GM18505 (cell line): ENCODE measurements around the gene GTF2IRD1.

Experiments used
- ATAC-seq: cut with Tn5 transposase; IDR thresholded peaks from one replicate; pipeline ENCODE4 v1.9.1; 2021; ENCODE audit not compliant: unreplicated experiment
- POLR2A ChIP-seq: IDR thresholded peaks from 4 replicates; pipeline ENCODE4 v1.6.1; 2011; ENCODE audit warnings: borderline replicate concordance; ENCODE audit not compliant: insufficient read depth, insufficient read length; ENCODE audit errors: extremely low read depth

Gene GTF2IRD1

GRCh38 chr7:74573512-74573911 lies 119.8 kb downstream of the GTF2IRD1 start:
- TF ChIP-seq POLR2A, result no peak
- no peak for ATAC-seq

DNA sequence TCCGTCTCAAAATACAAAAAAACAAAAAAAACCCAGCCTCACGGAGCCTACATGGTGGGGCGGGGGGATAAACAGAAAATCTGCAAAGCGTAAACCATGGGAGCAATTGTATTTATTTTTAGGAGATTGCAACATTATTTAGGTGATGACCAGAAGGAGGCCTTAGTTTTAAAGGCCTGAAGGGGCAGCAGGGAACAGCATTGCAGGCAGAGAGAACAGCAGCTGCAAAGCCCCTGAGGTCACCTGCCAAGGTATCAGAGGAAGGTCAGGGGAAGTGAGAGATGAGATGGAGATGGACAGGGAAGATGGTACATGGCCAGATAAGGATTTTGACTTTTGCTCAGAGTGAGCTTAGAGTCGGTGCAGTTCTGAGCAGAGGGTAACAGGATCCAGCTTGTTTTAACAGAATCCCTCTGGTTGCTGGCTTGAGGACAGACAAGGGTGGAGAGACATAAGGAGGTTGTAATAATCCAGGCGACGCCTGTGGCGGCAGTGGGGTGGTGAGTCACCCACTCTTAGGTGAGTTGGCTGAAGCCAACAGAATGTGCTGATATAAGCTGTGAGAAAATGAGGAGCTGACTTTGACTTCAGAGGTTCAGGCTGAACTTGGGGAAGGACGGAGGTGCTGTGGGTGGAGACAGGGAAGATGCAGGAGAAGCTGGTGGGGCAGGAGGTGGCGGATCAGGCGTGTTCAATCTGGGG lies 121.5 kb downstream of the GTF2IRD1 start:
- no peak for TF ChIP-seq POLR2A
- ATAC-seq, result no peak

- ATAC-seq, result no peak
- TF ChIP-seq POLR2A, result no peak
Observed at GRCh38 chr7:74575811-74576210, 122.1 kb downstream of the GTF2IRD1 start.

DNA sequence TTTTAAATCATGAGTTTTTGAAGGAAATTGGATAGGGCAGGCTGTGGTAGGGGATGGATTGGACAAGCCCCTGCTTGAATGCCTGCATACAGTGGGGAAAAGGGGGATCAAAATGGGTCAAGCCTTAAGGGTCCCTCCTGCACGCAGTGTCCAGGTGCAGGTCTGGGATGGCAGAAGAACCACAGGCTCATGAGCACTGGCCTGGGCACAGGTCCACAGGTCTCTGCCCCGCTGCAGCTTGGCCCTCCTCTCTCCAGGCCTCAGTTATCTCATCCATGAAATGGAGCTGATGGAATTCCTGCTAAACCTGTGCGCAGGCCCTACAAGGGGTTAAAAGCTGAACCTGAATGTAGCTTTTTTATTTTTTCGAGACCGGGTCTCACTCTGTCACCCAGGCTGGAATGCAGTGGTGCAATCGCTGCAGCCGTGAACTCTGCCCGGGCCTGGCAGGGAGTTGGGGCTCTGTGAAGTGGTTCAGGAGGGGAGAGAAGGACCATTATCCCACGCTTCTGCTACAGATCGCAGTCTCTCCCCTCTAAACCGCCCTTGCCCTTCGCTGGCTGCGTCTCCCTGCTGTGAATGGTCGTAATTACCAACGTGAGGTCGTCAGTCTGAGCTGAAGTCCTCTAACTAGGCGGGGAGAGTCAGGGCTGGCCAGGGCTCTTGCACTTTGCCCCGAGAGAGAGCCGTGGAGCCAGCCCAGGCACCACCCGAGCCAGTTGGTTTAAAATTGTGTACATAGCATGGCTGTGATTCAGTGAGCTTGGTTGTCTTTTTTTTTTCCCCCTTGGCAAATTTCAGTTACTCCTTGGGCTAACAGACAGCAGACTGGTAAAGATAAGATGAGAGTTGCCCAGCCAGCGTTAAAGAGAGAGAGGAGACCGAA lies 126.3 kb downstream of the GTF2IRD1 start:
- ATAC-seq, result no peak
- TF ChIP-seq POLR2A, result no peak

DNA sequence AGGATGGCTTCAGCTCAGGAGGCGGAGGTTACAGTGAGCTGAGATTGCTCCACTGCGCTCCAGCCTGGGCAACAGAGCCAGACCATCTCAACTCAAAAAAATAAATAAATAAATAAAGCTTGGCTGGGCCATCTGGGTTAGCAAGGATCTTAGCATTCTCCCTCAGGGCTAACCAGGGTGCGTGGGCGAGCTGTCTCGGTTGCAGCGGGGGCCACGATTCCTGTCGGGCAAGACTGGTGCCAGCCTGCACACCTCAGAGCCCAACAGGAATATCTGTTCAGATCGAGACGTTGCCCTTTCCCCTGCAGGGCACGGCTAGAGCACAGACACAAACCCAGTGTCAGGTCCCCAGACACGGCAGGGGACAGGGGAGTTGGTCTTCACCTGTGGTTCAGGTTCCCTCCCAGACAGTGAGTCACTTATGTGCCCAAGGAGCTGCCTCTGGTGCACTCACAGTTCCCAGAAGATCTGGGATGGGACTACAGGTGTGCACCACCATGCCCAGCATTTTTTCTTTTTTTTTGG lies 128.3 kb downstream of the GTF2IRD1 start:
- no peak for ATAC-seq
- TF ChIP-seq POLR2A, result no peak

DNA sequence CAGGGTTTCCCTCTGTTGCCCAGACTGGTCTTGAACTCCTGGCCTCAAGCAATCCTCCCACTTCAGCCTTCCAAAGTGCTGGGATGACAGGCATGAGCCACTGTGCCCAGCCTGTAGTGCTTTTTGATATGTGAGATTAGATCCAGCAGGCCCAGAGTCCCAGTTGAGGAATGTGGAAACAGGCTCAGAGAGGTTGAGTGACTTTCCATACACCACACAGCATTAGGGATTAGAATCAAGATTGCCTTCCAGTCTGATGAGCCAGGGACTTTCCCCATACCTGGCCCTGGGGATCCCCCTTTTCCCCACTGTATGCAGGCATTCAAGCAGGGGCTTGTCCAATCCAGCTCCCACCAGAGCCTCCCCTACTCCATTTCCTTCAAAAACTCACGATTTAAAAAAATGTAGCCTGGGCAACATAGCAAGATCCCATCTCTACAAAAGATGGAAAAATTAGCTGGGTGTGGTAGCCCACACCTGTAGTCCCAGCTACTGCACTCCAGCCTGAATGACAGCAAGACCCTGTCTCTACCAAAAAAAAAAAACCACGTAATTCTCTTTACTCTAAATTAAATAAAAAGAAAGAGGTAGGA lies 128.8 kb downstream of the GTF2IRD1 start:
- ATAC-seq, result no peak

GRCh38 chr7:74583630-74584029 lies 129.9 kb downstream of the GTF2IRD1 start:
- no peak for TF ChIP-seq POLR2A
- ATAC-seq, result no peak

More for the DNA sequence above, 128.8 kb downstream of the GTF2IRD1 start:
- no peak for TF ChIP-seq POLR2A

DNA sequence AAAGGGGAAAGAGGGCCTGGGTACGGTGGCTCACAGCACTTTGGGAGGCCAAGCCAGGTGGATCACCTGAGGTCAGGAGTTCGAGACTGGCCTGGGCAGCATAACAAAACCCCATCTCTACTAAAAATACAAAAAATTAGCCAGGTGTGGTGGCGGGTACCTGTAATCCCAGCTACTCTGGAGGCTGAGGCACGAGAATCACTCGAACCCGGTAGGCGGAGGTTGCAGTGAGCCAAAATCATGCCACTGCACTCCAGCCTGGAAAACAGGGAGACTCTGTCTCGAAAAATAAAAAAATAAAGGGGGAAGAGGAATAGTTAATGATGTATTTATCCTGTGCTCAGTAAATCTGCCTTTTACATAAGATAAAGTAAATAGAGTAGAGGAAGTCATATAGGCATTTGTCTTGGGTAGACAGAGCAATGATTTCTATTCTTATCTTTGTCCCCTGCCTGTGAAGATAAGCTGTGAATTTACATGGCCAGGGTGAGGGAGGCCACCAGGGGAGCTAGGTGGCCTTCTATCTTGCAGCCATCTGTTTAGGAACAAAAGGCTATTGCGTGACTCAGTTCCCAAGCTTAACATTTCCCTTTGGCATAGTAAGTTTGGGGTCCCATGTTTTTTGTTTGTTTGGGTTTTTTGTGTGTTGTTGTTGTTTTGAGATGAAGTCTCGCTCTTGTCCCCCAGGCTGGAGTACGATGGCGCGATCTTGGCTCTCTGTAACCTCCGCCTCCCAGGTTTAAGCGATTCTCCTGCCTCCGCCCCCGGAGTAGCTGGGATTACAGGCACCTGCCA lies 130.7 kb downstream of the GTF2IRD1 start:
- ATAC-seq, result no peak
- no peak for TF ChIP-seq POLR2A

- TF ChIP-seq POLR2A, result no peak
- ATAC-seq, result no peak
Observed at GRCh38 chr7:74585844-74586243, 132.1 kb downstream of the GTF2IRD1 start.

DNA sequence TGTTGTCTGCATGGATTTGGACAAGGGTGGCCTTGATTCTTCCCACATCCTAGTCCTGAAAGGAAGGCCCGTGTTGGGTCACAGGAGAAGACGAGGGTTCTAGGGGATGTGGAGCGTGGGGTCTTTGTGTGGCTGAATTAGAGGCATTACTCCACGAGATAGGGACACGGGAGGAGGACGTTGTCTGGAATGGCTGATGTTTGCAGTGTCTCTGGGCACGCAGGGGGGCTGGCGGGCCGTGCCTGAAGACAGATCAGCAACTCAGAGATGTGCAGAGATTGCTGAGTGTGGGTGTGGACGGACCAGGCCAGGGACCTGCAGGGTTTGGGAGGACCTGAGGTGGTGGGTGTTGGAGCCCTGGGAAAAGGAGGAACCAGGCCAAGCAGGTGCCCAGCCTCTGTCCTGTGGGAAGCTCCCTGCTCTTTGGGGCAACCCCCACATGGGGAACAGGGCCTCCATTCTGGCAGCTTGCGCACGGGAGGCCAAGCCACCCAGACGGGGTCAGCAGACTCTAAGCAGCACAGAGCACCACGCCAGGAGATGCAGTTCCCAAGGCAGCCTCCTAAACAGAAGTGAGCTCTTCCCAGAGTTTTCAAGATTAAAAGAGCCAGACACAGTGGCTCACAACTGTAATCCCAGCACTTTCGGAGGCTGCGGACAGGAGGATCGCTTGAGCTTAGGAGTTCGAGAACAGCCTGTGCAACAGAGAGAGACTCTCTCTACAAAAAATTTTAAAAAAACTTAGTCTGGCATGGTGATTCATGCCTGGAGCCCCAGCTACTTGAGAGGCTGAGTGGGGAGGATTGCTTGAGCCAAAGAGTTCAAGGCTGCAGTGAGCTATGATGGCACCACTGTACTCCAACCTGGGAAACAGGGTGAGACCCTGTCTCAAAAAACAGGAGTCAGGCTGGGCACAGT lies 132.8 kb downstream of the GTF2IRD1 start:
- no peak for TF ChIP-seq POLR2A
- no peak for ATAC-seq

DNA sequence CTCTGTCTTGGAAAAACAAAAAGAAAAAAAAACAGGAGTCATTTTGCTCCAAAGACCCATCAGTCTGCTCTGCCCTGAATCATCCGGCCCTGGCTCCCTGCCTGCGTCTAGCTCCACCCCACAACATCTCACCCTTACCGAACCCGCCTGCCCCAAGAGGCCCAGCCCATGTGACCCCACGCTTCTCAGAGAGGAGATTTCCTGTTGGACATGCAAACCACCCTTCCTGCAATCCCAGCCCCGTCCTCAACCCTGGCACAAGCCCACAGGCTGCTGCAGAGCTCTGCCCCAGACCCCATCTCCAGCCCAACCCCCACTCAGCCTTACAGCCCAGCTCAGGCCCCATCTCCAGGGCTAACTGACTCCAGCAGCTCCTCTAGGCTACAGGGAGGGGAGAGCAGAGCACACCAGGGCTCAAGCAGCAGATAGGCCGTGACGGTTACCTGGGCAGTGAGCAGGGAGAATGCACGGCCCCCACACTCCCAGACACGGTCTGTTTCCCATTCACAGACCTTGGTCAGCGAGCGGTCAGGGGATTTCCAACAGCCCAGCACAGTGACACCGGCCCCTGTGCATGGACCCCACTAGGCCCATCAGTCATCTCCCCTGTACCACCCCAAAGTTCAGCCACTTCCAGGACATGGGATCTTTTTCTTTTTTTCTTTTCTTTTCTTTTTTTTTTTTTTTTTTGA lies 133.9 kb downstream of the GTF2IRD1 start:
- ATAC-seq, result peak; percentile 77
- TF ChIP-seq POLR2A, result peak; percentile 40

DNA sequence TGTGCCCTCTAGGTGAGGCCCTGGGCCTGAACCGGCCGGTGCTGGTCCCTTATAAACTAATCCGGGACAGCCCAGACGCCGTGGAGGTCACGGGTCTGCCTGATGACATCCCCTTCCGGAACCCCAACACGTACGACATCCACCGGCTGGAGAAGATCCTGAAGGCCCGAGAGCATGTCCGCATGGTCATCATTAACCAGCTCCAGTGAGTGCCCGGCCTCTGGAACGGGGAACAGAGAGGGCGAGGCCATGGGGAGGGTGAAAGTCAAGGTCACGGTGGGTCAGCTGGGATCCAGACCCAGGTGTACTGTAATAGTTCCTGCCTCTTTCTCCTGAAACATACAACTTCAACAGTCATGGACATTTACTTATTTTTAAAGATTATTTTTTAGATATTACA lies 137.1 kb downstream of the GTF2IRD1 start:
- no peak for TF ChIP-seq POLR2A
- no peak for ATAC-seq

- TF ChIP-seq POLR2A, result no peak
- no peak for ATAC-seq
Observed at GRCh38 chr7:74598558-74598957, 144.9 kb downstream of the GTF2IRD1 start.
